H1 (cell line): ENCODE data around the gene DGKH. TPM values are rescaled to one million over a fixed set of nuclear protein-coding genes. Genes with fewer than 3 reads are reported as not detected.

Source experiments
- BRCA1 ChIP-seq: IDR thresholded peaks from 2 replicates; pipeline ENCODE4 v1.6.1; 2012; ENCODE audit warnings: low read depth, low read length, improper control_type of control experiment
- SAP30 ChIP-seq: fragments of 300-600 bp; sonication (generic); IDR thresholded peaks from 2 replicates; pipeline ENCODE4 v1.7.1; 2012; ENCODE audit warnings: low read length, moderate library complexity, mild to moderate bottlenecking, inconsistent platforms; ENCODE audit not compliant: insufficient read depth, insufficient replicate concordance
- SP4 ChIP-seq: IDR thresholded peaks from 2 replicates; pipeline ENCODE4 v1.6.1; 2012; ENCODE audit warnings: low read length, inconsistent platforms
- polyA plus RNA-seq, 7 experiments: library from polyadenylated mRNA; depleted of rRNA in 3 of 7; stranded (reverse) in 5 of 7; unstranded in 2 of 7; fragments of >200 nt in 5 of 7; fragments of 200-250 nt in 2 of 7; gene quantifications; 1 replicate in 5 of 7; 2 replicates in 1 of 7; 4 replicates in 1 of 7; pipeline versions ENCODE4 v1.2.1 to v1.2.3, GENCODE V29; 2011 to 2013; ENCODE audit warnings: missing spikeins in 2 of 7, mixed read lengths in 2 of 7
- total RNA-seq: library from RNA; stranded (reverse); fragmentation: NEBNext Ultra II Directional; extraction: Animal tissue kit (Norgen Biotek cat#: 25700); gene quantifications from 2 replicates; pipeline ENCODE4 v1.2.1, GENCODE V29; 2021
- TF ChIP-seq, protein P1 (sequence below), 3 experiments: IDR thresholded peaks; 1 replicate in 2 of 3; 2 replicates in 1 of 3; pipeline versions ENCODE4 v1.5.1 to v1.6.1; 2011; ENCODE audit warnings: low read length in 3 of 3, mild to moderate bottlenecking in 3 of 3, inconsistent platforms in 2 of 3, low read depth in 1 of 3, moderate library complexity in 1 of 3; ENCODE audit not compliant: insufficient read depth in 1 of 3; ENCODE audit errors: control extremely low read depth in 1 of 3

The DGKH gene
- total and polyA plus RNA-seq, 2 of the 8 experiments (the other 6 are each of a cell fraction or from before 2014, with no cell fraction given): 2.1 to 7.9 TPM

DNA sequence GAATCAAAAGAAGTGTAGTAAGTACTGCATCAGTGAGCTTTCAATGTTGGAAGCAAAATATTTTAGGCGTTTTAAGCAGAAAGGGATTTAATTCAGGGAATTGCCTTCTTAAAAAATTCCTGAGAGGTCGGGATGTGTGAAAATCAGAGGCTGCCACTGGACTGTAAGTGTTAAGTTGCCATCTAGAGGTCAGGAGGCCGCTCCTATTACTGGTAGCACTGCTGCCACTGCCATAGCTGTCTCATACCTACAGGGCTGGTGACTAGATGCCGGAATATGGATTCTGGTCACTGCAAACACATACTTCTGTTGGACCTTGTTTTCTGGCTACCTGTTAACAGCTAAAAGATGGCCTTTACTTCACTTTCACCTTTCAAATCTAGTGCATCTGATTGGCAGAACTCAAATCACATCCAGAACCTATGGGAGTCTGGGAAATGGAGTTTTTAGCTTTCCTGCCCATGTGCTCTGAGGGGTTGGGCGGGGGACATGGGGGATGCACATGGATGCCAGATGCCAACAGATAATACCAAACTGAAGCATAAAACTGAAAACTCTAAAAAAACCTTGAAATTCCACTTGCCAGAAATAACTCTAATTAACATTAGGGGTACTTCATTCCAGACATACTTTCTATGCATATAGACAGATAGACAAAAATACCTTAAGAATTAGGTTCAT is 29.8 kb downstream of the DGKH start (continued):
- TF ChIP-seq, protein P1, sequence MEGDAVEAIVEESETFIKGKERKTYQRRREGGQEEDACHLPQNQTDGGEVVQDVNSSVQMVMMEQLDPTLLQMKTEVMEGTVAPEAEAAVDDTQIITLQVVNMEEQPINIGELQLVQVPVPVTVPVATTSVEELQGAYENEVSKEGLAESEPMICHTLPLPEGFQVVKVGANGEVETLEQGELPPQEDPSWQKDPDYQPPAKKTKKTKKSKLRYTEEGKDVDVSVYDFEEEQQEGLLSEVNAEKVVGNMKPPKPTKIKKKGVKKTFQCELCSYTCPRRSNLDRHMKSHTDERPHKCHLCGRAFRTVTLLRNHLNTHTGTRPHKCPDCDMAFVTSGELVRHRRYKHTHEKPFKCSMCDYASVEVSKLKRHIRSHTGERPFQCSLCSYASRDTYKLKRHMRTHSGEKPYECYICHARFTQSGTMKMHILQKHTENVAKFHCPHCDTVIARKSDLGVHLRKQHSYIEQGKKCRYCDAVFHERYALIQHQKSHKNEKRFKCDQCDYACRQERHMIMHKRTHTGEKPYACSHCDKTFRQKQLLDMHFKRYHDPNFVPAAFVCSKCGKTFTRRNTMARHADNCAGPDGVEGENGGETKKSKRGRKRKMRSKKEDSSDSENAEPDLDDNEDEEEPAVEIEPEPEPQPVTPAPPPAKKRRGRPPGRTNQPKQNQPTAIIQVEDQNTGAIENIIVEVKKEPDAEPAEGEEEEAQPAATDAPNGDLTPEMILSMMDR (IDR thresholded peaks at IDR 0.05; ENCODE audit: control extremely low read depth in 1 of 3, insufficient read depth in 1 of 3, low read depth in 1 of 3, low read length in 3 of 3): peak in 2 of 3 experiments; percentile 23 to 32; a peak in 2 of 4 replicates
- TF ChIP-seq SAP30: no peak
- no peak for TF ChIP-seq SP4
- TF ChIP-seq BRCA1: no peak
